NCI-H510A treated with DMSO at 0.1 percent for 48 hours (cell line): Measurements from ENCODE around the gene ZNF346.

Experiments
- DNase-seq: peaks from one replicate; lab custom pipeline; 2025; lab: John Stamatoyannopoulos, UW

The ZNF346 gene

DNA sequence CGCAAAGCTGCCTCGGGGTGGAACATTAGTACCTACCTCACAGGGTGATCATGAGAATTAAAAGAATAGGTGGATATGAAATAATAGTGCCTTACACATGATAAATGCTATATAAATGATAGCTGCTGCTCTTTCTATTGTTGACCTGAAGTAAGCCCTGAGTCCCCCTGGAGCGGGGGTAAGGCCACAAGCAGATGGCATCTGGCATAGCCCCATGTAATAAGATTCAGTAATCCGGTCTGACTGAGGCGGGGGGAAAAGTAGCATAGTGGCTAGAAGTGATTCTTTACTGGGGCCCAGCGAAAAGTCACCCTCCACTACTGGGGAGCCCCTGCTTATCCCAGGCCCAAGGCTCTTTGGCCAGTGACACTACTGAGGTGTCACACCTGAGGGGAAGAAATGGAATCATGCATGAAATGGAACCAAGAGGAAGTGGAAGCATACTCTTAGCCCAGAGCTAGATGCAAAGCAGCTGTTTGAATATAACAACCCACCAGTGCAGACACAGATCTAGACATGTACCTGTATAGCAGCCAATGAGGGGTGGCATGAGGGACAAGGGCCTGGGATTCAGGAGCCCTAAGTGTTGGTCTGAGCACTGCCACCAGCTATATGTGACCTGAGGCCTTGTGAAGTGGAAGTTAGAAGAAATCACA is 48.2 kb downstream of the ZNF346 start:
- no peak for DNase-seq

DNA sequence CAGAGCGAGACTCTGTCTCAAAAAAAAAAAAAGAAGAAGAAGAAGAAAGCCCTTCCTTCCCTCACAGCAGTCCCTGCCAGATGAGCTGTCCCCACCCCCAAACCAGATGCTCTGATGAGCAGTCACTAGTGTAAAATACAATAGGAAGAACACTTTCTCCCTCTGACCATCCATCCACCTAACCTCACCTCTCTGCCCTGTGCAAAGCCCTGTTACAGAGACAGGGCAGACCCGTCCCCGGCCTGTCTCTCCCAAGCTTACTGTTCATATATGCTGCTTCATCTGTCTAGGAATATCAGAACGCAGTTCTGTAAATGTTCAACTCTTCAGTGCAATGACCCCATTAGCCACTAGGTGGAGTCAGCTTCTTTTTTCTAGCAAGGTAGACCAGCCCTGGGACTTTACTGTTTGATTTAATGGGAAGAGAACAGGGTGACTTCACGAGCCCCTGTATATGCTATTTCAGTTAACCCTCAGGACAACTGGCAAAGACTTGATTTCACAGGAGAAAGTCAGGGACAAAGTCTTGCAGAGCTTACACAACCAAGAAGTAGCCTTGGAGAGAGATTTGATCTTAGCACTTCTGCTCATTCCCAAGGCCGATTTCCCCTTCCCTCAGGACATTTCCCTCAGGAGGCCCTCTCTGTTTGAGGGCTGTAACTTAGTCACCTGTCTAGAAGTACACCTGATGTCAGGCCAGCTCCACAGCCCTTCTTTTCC is 49.3 kb downstream of the ZNF346 start:
- peak; percentile 74 for DNase-seq

DNA sequence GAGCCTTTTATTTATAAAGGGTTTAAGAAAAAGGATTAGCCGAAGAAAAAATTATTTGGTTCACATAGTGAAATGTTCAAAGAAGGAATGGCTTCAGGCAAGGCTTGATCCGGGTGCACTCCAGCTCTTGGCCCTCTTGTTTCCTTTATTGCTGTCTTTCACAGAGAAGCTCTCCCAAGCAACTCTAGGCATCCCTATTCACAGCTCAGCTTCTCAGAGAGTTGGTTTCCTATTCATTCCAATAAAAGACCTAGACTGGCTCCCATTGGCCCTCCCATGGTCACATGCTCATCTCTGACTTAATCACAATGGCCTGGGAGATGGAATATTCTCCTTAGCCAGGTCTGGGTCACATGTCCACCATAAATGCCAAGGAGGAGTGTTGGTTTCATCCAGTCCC is 54.8 kb downstream of the ZNF346 start:
- DNase-seq: no peak

DNA sequence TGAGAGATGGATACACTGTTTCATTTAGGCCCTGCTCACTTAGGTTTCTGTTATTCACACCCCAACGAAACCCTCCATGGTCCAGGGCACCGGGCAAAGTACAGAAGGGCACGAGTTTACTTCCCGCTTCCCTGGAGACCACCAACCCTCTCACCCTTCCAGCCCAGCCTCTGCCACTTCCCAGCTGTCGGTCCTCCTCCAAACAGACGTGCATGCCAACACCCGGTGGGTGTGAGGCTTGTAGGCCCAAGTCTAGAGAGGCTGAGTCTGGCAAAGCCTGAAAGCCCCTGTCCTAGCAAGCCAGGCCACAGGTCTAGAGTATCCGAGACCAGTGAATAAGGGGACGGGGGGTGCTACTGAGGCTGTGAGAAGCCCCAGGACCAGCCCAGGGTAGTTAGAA is 57.1 kb downstream of the ZNF346 start:
- no peak for DNase-seq

DNA sequence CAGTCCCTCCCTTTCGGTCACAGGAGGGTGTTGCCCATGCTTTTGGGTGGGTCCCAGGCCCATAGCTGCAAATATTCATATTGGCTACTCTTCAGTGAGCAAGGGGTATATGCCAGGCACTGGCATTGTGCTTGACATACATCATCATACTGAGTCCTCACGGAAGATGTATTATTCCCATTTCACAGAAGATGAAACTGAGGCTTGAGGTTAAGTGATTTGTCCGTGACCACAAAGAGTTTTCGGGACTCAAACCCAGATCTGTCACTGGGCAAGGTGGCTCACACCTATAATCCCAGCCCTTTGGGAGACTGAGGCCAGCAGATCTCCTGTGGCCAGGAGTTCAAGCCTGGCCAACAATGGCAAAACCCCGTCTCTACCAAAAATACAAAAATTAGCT is 57.8 kb downstream of the ZNF346 start:
- no peak for DNase-seq

DNA sequence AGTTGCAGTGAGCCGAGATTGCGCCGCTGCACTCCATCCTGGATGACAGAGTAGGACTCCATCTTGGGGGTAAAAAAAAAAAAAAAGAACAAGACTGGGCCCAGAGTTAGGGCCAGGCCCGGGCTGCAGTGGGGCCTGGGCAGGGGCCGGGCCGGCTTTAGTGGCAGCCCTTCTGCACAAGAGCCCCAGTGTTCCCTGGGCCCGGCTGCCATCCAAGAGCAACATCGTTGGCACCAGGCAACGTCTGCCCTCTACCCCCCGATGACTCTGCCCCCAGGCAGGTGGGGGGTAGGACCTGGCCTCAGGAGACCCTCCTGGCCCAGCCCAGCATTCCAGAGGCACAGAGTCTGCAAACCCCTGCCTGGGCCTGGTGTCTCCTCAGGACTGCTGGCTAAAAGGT is 59.4 kb downstream of the ZNF346 start:
- DNase-seq: no peak

DNA sequence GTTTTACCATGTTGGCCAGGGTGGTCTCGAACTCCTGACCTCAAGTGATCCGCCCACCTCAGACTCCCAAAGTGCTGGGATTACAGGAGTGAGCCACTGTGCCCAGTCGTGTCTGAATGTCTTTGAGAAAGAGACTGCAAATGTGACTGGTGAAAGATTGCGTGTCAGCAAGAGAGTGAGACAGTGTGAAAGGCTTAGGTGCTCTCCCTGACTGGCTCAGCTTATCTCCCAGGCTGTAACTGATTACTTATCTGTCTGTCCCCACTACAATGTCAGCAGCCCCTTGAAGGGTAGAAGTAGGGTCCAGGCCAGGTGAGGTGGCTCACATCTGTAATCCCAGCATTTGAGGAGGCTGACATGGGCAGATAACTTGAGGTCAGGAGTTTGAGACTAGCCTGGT is 60.9 kb downstream of the ZNF346 start:
- DNase-seq: no peak

DNA sequence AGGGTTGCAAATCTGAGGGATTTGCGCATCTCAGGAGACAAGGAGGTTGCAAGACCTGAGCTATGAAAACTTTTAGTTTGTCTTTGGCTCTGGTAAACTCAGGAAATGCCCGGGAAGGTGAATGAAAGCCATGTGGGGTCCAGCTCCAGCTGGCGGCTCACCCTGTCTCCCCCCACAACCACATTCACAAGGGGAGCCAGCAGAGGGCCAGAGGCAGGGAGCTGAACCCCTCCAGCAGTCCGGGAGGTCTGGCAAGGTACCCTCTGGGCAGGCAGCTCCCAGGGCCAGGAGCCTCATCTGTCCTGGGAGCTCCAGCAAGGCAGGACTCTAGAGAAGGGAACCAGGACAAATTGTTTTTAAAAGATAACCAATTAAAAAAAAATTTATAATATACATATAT is 61.7 kb downstream of the ZNF346 start:
- no peak for DNase-seq

DNA sequence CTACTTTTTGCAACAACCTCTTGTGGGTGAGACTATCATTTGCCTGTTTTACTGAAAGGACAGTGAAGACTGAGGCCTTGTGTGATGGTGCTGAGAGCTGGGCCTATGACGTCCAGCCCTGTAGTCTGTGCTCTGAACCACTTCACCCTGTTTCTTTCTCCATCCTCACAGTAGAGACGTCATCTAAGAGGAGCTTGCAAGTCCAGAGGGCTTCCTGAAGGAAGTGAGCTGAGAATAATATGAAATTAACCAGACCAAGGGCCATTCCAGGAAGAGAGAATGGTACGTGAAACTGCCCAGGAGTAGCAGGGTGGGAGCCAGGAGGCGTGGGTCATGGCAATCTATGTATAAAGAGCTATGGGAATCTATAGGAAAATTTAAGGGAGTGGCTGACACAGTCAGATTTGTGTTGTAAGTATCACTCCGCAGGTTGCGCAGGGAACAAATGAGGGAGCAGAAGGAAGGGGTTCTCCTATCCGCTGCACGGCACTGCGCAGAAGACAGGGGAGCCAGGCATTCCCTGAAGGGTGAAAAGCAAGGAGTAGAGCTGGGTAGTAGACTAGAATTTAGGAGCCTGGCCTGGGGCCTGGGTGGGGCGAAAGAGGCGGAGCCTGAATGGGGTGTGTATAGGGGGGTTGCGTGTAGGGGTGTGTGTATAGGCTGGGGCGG is 63.6 kb downstream of the ZNF346 start:
- DNase-seq: no peak

DNA sequence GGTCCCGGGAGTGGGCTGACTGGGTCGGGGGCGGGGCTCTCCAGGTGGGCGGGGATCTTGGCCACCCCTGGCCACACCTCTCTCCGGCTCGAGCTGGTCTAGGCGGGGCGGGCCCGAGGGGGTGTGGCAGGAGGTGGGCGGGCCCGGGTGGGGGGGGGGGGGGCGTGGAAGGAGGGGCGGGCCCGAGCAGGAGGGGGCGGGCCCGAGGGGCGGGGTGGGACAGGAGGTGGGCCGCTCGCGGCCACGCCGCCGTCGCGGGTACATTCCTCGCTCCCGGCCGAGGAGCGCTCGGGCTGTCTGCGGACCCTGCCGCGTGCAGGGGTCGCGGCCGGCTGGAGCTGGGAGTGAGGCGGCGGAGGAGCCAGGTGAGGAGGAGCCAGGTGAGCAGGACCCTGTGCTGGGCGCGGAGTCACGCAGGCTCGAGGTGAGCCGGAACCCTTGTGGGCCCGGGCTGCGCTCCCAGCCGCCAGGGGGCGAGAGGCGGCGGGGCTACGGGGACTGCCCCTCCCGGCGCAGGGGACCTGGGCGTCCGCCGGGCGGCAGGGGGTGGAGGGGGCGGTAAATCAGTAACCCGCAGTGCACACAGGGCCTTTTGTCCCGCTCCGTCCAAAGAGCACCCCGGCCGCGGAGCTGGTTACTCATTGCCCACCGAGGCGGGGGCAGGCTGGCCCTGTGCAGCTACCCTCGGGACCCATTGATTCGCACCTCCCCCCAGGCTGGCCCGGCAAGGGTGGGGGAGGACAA is 64.3 kb downstream of the ZNF346 start, which contains the start of gene FGFR4:
FGFR4 (plus strand) TSS at position 262 of the 744 bp plus-strand sequence. CDS start 2,688 bp downstream, outside the sequence.
- DNase-seq: peak; percentile 11

DNA sequence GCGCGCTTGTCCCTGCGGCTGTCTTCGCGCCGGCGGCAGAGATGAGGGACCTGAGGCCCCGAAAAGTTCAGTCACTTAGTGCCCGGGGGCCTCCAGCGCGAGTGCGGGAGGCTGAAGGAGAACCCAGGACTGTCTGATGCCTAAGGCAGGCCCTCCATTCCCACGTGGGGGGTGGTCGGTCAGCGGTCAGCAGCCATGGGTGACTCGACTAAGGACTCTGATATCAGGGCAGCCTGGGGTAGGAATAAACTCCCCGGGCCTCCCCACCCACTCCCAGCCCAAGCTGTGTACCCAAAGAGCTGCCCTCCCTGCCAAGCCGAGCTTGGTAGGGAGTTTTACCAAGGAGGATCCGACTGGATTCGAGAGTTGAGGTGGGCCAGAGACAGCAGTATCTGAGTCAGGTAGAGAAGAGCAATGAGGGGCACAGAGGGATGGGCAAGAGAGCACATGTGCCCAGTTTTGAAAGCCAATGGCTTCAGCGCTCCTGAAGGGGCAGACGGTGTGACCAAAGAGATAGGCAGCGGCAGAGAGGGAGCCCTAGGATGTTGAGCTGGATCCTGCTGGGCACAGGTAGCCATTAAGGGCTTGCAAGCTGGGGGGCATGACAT is 65.0 kb downstream of the ZNF346 start:
- no peak for DNase-seq

DNA sequence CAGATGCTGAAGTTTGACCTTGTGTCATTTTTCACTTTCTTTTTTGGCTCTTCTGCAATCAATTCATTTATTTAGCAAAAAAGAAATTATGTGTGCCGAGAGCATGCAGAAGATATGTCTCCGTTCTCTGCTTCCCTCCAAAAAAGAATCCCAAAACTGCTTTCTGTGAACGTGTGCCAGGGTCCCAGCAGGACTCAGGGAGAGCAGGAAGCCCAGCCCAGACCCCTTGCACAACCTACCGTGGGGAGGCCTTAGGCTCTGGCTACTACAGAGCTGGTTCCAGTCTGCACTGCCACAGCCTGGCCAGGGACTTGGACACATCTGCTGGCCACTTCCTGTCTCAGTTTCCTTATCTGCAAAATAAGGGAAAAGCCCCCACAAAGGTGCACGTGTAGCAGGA is 66.6 kb downstream of the ZNF346 start:
- no peak for DNase-seq

DNA sequence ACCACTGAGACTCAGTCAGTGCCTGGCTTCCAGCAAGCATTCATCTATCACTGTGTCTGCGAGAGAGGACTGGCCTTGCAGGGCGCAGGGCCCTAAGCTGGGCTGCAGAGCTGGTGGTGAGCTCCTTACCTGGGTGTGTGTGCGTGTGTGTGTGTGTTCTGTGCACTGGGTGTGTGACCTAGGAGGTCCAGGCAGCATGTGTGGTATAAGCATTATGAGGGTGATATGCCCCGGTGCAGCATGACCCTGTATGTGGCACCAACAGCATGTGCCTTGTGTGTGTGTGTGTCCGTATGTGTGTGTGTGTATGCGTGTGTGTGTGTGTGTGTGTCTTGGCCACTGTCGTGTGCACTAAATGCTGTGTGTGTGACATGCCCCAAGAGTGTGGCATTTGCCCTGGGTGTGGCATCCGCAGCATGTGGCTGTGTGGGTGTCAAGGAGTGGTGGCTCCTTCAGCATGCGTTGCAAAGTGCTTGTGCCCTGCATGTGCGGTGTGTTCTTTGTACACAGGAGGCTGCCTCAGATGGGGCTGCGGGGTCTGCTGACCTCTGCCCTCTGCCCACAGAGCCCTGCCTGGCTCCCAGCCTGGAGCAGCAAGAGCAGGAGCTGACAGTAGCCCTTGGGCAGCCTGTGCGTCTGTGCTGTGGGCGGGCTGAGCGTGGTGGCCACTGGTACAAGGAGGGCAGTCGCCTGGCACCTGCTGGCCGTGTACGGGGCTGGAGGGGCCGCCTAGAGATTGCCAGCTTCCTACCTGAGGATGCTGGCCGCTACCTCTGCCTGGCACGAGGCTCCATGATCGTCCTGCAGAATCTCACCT is 67.5 kb downstream of the ZNF346 start:
- no peak for DNase-seq

DNA sequence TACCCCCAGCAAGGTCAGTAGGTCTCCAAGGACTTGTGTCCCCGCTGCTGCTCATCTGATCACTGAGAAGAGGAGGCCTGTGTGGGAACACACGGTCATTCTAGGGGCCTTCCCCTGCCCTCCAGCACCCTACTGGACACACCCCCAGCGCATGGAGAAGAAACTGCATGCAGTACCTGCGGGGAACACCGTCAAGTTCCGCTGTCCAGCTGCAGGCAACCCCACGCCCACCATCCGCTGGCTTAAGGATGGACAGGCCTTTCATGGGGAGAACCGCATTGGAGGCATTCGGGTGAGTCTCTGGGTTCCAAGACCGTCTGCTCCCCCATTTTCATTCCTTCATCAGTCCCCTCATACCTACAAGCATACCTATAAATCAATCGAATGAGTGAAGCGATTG is 68.3 kb downstream of the ZNF346 start:
- no peak for DNase-seq

DNA sequence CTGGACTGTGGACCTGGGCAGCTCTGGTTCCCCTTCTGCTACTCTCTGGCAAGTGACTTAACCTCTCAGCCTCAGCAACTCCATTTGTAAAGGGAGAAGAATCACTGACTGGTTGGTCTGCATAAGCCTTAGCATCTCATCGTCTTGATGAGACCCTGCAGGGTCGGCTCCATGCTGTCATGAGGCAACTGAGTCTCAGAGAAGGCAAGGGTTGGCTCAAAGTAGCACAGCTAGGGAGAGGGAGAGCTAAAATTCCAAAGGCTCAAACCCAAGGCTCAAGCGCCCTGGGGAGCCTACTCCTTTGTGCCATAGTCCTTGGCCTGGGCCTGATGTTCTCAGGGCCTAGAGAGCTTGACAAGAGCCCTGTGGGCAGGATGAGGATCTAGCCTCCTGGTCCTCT is 68.7 kb downstream of the ZNF346 start:
- no peak for DNase-seq

DNA sequence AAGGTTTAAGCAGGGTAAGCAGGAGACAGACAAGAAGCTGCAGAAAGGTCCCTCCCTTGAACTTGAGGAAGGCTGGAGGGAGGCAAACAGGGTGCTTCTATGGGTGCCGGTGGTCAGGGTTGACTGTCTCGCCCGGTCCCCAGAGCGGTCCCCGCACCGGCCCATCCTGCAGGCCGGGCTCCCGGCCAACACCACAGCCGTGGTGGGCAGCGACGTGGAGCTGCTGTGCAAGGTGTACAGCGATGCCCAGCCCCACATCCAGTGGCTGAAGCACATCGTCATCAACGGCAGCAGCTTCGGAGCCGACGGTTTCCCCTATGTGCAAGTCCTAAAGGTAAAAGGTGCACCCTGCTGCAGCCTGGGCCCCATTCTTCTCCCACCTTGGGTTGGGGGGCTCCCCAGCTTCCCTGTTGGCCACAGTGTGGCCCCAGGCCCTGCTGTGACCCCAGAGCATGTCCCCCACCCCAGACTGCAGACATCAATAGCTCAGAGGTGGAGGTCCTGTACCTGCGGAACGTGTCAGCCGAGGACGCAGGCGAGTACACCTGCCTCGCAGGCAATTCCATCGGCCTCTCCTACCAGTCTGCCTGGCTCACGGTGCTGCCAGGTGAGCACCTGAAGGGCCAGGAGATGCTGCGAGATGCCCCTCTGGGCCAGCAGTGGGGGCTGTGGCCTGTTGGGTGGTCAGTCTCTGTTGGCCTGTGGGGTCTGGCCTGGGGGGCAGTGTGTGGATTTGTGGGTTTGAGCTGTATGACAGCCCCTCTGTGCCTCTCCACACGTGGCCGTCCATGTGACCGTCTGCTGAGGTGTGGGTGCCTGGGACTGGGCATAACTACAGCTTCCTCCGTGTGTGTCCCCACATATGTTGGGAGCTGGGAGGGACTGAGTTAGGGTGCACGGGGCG is 69.9 kb downstream of the ZNF346 start:
- DNase-seq: no peak

DNA sequence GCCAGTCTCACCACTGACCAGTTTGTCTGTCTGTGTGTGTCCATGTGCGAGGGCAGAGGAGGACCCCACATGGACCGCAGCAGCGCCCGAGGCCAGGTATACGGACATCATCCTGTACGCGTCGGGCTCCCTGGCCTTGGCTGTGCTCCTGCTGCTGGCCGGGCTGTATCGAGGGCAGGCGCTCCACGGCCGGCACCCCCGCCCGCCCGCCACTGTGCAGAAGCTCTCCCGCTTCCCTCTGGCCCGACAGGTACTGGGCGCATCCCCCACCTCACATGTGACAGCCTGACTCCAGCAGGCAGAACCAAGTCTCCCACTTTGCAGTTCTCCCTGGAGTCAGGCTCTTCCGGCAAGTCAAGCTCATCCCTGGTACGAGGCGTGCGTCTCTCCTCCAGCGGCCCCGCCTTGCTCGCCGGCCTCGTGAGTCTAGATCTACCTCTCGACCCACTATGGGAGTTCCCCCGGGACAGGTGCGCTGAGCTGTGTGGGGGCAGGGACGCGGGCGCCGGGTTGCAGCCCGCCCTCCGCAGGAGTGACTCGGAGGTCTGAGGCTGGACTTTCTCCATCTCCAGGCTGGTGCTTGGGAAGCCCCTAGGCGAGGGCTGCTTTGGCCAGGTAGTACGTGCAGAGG is 70.7 kb downstream of the ZNF346 start:
- DNase-seq: no peak

DNA sequence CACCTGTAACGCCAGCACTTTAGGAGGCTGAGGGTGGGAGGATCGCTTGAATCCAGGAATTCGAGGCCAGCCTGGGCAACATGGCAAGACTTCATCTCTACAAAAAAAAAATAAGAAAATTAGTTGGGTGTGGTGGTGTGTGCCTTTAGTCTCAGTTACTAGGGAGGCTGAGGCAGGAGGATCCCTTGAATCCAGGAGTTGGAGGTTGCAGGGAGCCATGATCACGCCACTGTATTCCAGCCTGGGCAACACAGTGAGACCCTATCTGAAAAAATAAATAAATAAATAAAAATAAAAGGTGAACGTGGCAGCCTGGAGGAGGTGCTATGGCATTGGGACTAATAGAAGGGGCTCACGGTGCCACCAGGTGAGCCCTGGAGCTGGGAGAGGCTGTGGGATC is 71.3 kb downstream of the ZNF346 start:
- no peak for DNase-seq

DNA sequence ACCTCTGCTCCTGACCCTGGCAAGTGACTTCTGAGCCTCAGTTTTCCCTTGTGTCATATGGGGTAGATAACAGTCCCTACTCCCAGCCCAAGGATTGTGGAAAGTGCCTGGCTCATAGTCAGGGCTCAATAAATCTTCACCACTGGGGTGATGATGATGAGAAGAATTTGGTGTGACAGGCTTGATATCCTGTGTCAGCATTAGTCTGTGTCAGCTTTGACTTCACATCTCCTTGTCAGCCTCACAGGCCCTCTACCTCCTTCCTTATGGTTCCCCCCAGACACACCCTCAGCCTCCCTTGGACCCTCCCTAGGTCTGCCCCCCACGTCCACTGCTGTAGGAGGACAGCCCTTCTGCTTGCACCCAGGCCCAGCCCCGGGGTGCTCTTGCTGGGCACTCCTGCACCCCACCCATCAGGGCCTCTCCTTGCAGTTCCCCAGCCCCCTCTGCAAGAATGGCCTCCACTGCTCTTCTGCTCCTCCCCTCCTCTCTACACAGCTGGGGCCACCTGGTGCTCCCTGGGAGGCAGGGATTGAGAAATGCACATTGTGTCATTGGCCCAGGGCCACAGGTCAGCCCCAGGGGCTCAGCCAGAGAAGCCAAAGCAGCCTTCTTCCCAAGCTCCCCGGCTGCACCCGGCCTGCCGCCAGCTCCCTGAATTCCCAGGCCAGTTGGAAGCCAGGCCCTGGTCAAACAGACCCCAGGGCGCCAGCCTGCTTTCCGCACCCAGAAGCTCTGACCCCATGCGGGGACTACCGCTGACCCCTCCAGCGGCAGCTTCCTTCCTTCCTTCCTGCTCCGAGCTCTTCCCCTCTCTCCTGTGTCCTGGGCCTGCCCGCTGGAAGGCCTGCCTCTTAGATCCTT is 72.0 kb downstream of the ZNF346 start:
- DNase-seq: no peak
